Activated CD4-positive, alpha-beta T cell treated with anti-CD3 and anti-CD28 coated beads, Interleukin-2, amount 10 ng/mL, durations not matched to agents 7 days and 5 days (primary cell): ENCODE results near the gene NXPH4. TPM values are rescaled to one million over a fixed set of nuclear protein-coding genes. Genes with fewer than 3 reads are reported as not detected.

ENCODE experiments used
- CTCF ChIA-PET: fragments of 350-600 bp; sonication (Branson Sonifier 250); formaldehyde crosslinking; loops from one replicate; lab custom pipeline; 2021; ENCODE audit warnings: antibody characterized with exemption; lab: Charles Lee
- POLR2A ChIA-PET: fragments of 350-600 bp; sonication (Branson Sonifier 250); formaldehyde crosslinking; loops from one replicate; lab custom pipeline; 2021; ENCODE audit warnings: antibody characterized with exemption; lab: Charles Lee
- DNase-seq: peaks from one replicate; pipeline ENCODE4 v3.0.0-alpha.2; 2020
- H3K27ac Mint-ChIP-seq: one replicate; pipeline ENCODE4 v1.8.0; 2021; ENCODE audit warnings: mild to moderate bottlenecking, moderate library complexity, mixed read lengths
- H3K27me3 Mint-ChIP-seq: one replicate; pipeline ENCODE4 v1.8.0; 2021; ENCODE audit warnings: mixed read lengths
- H3K36me3 Mint-ChIP-seq: one replicate; pipeline ENCODE4 v1.8.0; 2021; ENCODE audit warnings: low read depth, mixed read lengths
- H3K4me1 Mint-ChIP-seq: one replicate; pipeline ENCODE4 v1.8.0; 2021; ENCODE audit warnings: mixed read lengths
- H3K4me3 Mint-ChIP-seq: one replicate; pipeline ENCODE4 v1.8.0; 2021; ENCODE audit warnings: mild to moderate bottlenecking, moderate library complexity, mixed read lengths
- H3K9me3 Mint-ChIP-seq: one replicate; pipeline ENCODE4 v1.8.0; 2021; ENCODE audit warnings: mixed read lengths
- total RNA-seq, 2 experiments: library from RNA; stranded (reverse); gene quantifications; one replicate each; pipeline ENCODE4 v1.2.3, GENCODE V29; 2021

Gene NXPH4
- total RNA-seq, 2 experiments from 2014 or later, result 0.29 to 0.32 TPM

GRCh38 chr12:57176139-57176477, 40.5 kb upstream of the NXPH4 start:
- POLR2A ChIA-PET, result interaction anchor here (0.5 kb wide), 1 partner anchor 64 kb away, joined by 6 read pairs; no protein-coding TSS in a partner anchor
- Mint-ChIP-seq H3K27ac (peak overlapping the region; percentile 9), H3K4me3 (no peak overlapping the region), H3K9me3 (no peaks in the 10 kb centered on the region), H3K36me3 (no peaks in the 10 kb centered on the region), H3K27me3 (no peaks in the 10 kb centered on the region), H3K4me1 (no peaks in the 10 kb centered on the region)
- DNase-seq, result no peak
- CTCF ChIA-PET, result interaction anchor here (0.9 to 1.6 kb wide), 9 partner anchors 10 to 107 kb away, joined by 3 to 5 read pairs (median 3); no protein-coding TSS in a partner anchor

- Mint-ChIP-seq H3K9me3 (no peaks in the 10 kb centered on the region), H3K4me3 (no peak overlapping the region)
- no peak for DNase-seq
Measured at GRCh38 chr12:57176846-57177245, 39.7 kb upstream of the NXPH4 start.

GRCh38 chr12:57177354-57177753, 39.2 kb upstream of the NXPH4 start:
- H3K27me3 Mint-ChIP-seq, result no peaks in the 10 kb centered on the region
- DNase-seq, result no peak
- ChIA-PET POLR2A (no interaction called here), CTCF (interaction anchor here (0.6 to 0.7 kb wide), 2 partner anchors 253 to 333 kb away, joined by 4 read pairs; no protein-coding TSS in a partner anchor)
- no peaks in the 10 kb centered on the region for H3K9me3 Mint-ChIP-seq
- no peak overlapping the region for H3K27ac Mint-ChIP-seq
- H3K4me1 Mint-ChIP-seq, result no peaks in the 10 kb centered on the region
- no peaks in the 10 kb centered on the region for H3K36me3 Mint-ChIP-seq
- H3K4me3 Mint-ChIP-seq, result no peak overlapping the region

More at GRCh38 chr12:57176846-57177245, 39.7 kb upstream of the NXPH4 start:
- H3K36me3 Mint-ChIP-seq, result no peaks in the 10 kb centered on the region
- CTCF ChIA-PET, result interaction anchor here (0.5 to 1.6 kb wide), 5 partner anchors 21 to 333 kb away, joined by 3 to 4 read pairs (median 3); no protein-coding TSS in a partner anchor
- H3K27me3 Mint-ChIP-seq, result no peaks in the 10 kb centered on the region
- H3K4me1 Mint-ChIP-seq, result no peaks in the 10 kb centered on the region
- POLR2A ChIA-PET, result no interaction called here
- no peak overlapping the region for H3K27ac Mint-ChIP-seq

GRCh38 chr12:57178213-57178612, 38.4 kb upstream of the NXPH4 start:
- ChIA-PET CTCF (no interaction called here), POLR2A (interaction anchor here (0.6 kb wide), 1 partner anchor 105 kb away, joined by 5 read pairs; no protein-coding TSS in a partner anchor)
- Mint-ChIP-seq H3K27me3 (no peaks in the 10 kb centered on the region), H3K9me3 (no peaks in the 10 kb centered on the region), H3K36me3 (no peaks in the 10 kb centered on the region), H3K4me3 (no peak overlapping the region), H3K4me1 (peaks cover 3% of the 10 kb centered on the region), H3K27ac (no peak overlapping the region)
- DNase-seq, result no peak

- ChIA-PET CTCF (interaction anchor here (0.8 to 2.7 kb wide), 3 partner anchors 11 to 67 kb away, joined by 3 to 10 read pairs (median 4); no protein-coding TSS in a partner anchor), POLR2A (no interaction called here)
- Mint-ChIP-seq H3K27ac (no peak overlapping the region), H3K4me3 (no peak overlapping the region), H3K27me3 (no peaks in the 10 kb centered on the region), H3K9me3 (no peaks in the 10 kb centered on the region), H3K36me3 (no peaks in the 10 kb centered on the region), H3K4me1 (peaks cover 3% of the 10 kb centered on the region)
- DNase-seq, result no peak
Measured at GRCh38 chr12:57179331-57180086, 37.1 kb upstream of the NXPH4 start.

- Mint-ChIP-seq H3K9me3 (no peaks in the 10 kb centered on the region), H3K4me3 (no peak overlapping the region), H3K4me1 (peaks cover 3% of the 10 kb centered on the region), H3K27ac (no peak overlapping the region), H3K27me3 (no peaks in the 10 kb centered on the region), H3K36me3 (no peaks in the 10 kb centered on the region)
- CTCF ChIA-PET, result interaction anchor here (0.8 to 2.7 kb wide), 3 partner anchors 10 to 68 kb away, joined by 3 to 10 read pairs (median 4); no protein-coding TSS in a partner anchor
- DNase-seq, result no peak
- POLR2A ChIA-PET, result no interaction called here
Measured at GRCh38 chr12:57180321-57180989, 36.1 kb upstream of the NXPH4 start.

GRCh38 chr12:57181072-57181471, 35.5 kb upstream of the NXPH4 start:
- no peak for DNase-seq
- H3K27me3 Mint-ChIP-seq, result no peaks in the 10 kb centered on the region
- no peaks in the 10 kb centered on the region for H3K9me3 Mint-ChIP-seq
- POLR2A ChIA-PET, result no interaction called here
- no peaks in the 10 kb centered on the region for H3K36me3 Mint-ChIP-seq
- no peak overlapping the region for H3K27ac Mint-ChIP-seq
- CTCF ChIA-PET, result interaction anchor here (1.0 to 2.7 kb wide), 2 partner anchors 9 to 58 kb away, joined by 3 to 10 read pairs; no protein-coding TSS in a partner anchor
- H3K4me1 Mint-ChIP-seq, result peaks cover 3% of the 10 kb centered on the region
- no peak overlapping the region for H3K4me3 Mint-ChIP-seq

GRCh38 chr12:57181561-57182155, 34.9 kb upstream of the NXPH4 start:
- no peak for DNase-seq
- no peaks in the 10 kb centered on the region for H3K27me3 Mint-ChIP-seq
- H3K4me1 Mint-ChIP-seq, result peaks cover 3% of the 10 kb centered on the region
- no peak overlapping the region for H3K27ac Mint-ChIP-seq
- H3K4me3 Mint-ChIP-seq, result no peak overlapping the region
- no peaks in the 10 kb centered on the region for H3K9me3 Mint-ChIP-seq
- ChIA-PET POLR2A (no interaction called here), CTCF (interaction anchor here (1.0 to 2.7 kb wide), 6 partner anchors 9 to 58 kb away, joined by 3 to 10 read pairs (median 3); no protein-coding TSS in a partner anchor)
- H3K36me3 Mint-ChIP-seq, result no peaks in the 10 kb centered on the region

GRCh38 chr12:57182918-57183575, 33.5 kb upstream of the NXPH4 start:
- no peak overlapping the region for H3K27ac Mint-ChIP-seq
- no peaks in the 10 kb centered on the region for H3K9me3 Mint-ChIP-seq
- peaks cover 3% of the 10 kb centered on the region for H3K4me1 Mint-ChIP-seq
- peak; percentile 82 for DNase-seq
- H3K27me3 Mint-ChIP-seq, result no peaks in the 10 kb centered on the region
- POLR2A ChIA-PET, result no interaction called here
- H3K4me3 Mint-ChIP-seq, result no peak overlapping the region
- CTCF ChIA-PET, result interaction anchor here (0.6 to 1.8 kb wide), 16 partner anchors 10 to 429 kb away, joined by 3 to 8 read pairs (median 4); partner anchors contain the start of genes INHBC and LRP1-AS
- H3K36me3 Mint-ChIP-seq, result no peaks in the 10 kb centered on the region

GRCh38 chr12:57183939-57184725, 32.5 kb upstream of the NXPH4 start:
- Mint-ChIP-seq H3K36me3 (no peaks in the 10 kb centered on the region), H3K9me3 (no peaks in the 10 kb centered on the region), H3K27me3 (no peaks in the 10 kb centered on the region), H3K4me3 (no peak overlapping the region), H3K4me1 (peaks cover 3% of the 10 kb centered on the region), H3K27ac (no peak overlapping the region)
- DNase-seq, result no peak
- ChIA-PET CTCF (interaction anchor here (1.0 to 1.5 kb wide), 9 partner anchors 11 to 430 kb away, joined by 3 to 6 read pairs (median 4); partner anchors contain the start of gene LRP1-AS), POLR2A (no interaction called here)

GRCh38 chr12:57185403-57185802, 31.2 kb upstream of the NXPH4 start:
- peaks cover 3% of the 10 kb centered on the region for H3K4me1 Mint-ChIP-seq
- CTCF ChIA-PET, result interaction anchor here (0.9 to 1.4 kb wide), 5 partner anchors 12 to 116 kb away, joined by 3 to 4 read pairs (median 3); no protein-coding TSS in a partner anchor
- H3K9me3 Mint-ChIP-seq, result no peaks in the 10 kb centered on the region
- POLR2A ChIA-PET, result no interaction called here
- H3K27me3 Mint-ChIP-seq, result no peaks in the 10 kb centered on the region
- DNase-seq, result no peak
- peak overlapping the region; percentile 46 for H3K27ac Mint-ChIP-seq
- no peak overlapping the region for H3K4me3 Mint-ChIP-seq
- no peaks in the 10 kb centered on the region for H3K36me3 Mint-ChIP-seq
